Pulmonary artery endothelial cell (primary cell): ENCODE data around the gene HSF4. TPM values are rescaled to one million over a fixed set of nuclear protein-coding genes. Genes with fewer than 3 reads are reported as not detected.

ENCODE experiments used
- DNase-seq: peaks from one replicate; pipeline ENCODE4 v3.0.0-alpha.2; 2011; ENCODE audit warnings: low read depth, low spot score
- total RNA-seq: library from RNA; depleted of rRNA; stranded (reverse); fragments of >200 nt; gene quantifications from 2 replicates; pipeline ENCODE4 v1.2.3, GENCODE V29; 2014

HSF4 gene
- total RNA-seq, 1 donor from 2014 or later: 0.13 TPM

GRCh38 chr16:67183627-67184452, 19.3 kb downstream of the HSF4 start, which contains the start of gene MATCAP1:
Gene MATCAP1, minus strand, starts transcription at chr16:67183963. Its CDS starts 3,353 bp downstream, at chr16:67180610.
- DNase-seq: peak; percentile 95

GRCh38 chr16:67184453-67184994, 20.0 kb downstream of the HSF4 start:
- DNase-seq: no peak

GRCh38 chr16:67184995-67185650, 20.6 kb downstream of the HSF4 start:
- DNase-seq: peak; percentile 67

GRCh38 chr16:67185651-67186134, 21.1 kb downstream of the HSF4 start:
- DNase-seq: no peak

- no peak for DNase-seq
Observed at GRCh38 chr16:67186550-67186950, 22.0 kb downstream of the HSF4 start.

DNA sequence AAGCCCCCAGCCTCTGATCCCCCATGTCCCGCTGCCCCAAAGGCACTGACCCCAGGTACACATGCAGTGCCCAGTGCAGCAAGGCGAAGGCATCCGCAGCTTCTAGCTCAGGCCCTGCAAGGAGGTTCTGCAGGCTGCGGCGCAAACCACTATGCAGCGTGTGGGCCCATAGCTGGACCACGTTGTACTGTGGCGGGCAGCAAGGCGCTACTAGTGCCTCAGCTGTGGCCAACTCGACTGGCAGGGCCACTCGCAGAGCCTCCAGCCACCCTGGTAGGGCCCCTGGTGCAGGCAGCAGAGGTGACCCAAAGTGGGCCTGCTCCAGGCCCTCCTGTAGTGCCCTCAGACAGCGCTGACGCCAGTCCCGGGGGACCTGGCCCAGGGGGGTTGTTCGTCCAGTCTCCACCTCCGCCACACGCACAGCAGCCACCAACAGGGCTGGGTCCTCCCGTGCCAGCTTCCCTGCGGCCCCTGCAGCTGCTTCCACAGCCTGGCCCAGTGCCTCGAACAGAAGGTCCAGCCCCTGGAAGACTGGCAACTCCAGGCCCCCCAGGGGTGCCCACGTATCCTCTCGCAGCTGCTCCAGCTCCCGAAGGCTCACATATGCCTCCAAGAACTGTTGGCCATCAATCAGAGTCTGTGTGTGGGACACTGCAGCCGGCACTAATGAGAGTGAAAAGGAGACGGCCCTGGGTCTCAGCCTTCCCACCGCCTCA, 22.8 kb downstream of the HSF4 start:
- no peak for DNase-seq

GRCh38 chr16:67188323-67188722, 23.8 kb downstream of the HSF4 start:
- DNase-seq: no peak

- no peak for DNase-seq
Observed at GRCh38 chr16:67188798-67189197, 24.3 kb downstream of the HSF4 start.

DNA sequence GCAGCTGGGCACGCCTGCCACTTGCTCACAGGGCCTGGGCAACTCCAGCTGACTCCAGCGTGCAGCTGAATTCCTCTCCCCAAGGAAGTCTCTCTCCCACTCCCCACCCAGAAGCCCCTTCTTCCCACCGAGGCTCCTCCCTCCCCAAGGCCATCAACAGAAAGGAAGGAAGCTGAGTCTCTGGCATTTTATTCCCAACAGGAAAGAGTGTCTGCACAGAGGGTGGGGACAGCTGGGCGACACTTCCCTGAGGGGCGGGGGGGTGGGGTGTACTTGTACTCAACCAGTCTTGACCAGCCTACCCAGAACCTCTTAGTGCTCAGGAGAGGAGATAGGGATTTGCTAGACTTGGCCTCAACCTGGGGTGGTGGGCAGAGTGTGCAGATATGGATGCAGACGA, 25.5 kb downstream of the HSF4 start, which contains the start of gene EXOC3L1:
Gene EXOC3L1 (minus strand): TSS at position 96 of the 400 bp plus-strand sequence. CDS start 460 bp downstream, outside the sequence.
- no peak for DNase-seq

DNA sequence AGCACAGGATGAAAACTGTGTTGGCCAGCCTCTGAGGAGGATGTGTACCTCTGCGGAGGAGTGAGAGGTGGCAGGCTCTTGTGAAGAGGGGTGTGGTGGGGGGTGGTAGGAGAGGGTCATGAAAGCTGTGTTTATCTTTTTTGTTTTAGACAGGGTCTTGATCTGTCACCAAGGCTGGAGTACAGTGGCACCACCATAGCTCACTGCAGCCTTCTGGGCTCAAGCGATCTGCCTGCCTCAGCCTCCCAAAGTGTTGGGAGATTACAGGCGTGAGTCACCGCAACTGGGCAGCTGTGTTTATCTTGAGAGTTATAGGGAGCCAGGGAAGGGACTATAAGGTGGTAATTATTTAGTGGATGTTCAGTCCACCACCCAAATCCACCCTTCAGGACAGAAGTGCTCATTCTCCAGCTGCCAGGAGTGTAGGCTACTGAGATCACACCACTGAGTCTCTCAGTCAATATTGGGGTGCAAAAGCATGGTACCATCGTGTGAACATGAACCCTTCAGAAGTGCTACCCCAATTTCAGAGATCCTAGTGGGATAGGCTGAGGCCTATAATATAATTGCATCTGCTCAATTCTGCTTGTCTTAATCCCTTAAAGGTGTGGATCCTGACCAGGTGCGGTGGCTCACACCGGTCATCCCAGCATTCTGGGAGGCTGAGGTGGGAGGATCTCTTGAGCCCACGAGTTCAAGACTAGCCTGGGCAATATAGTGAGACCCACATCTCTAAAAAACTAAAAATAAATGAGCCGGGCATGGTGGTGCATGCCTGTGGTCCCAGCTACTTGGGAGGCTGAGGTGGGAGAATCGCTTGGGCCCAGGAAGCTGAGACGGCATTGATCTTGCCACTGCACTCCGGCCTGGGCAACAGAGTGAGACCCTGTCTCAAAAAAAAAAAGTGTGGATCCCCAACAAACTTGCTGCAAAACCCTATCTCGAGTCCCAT, 26.2 kb downstream of the HSF4 start:
- no peak for DNase-seq

DNA sequence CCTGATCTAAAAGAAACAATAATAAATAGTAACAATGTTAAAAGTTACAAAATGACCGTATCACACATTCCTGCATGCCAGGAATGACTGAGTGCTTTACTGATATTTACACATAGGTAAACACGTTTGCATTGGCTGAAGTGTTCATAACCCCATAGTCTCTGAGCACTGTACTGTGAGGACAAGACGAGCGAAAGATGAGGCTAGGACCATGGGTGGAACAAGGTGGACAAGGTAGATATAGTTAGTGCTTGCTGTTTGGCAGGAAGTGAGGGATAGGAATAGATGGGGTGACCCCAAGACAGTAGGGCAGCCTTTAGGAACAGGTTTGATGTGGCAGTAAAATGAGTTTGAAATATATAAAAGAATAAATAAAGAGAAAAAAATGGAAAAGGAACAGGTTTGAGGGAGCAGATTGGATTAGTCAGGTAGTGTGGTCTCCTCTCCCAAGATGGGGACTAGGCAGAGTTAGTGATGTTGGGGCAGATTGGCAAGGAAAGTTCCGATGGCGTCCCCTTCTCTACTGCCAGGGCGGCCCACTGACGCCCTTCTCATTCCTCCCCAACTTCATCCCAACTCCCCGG, 27.0 kb downstream of the HSF4 start:
- no peak for DNase-seq

DNA sequence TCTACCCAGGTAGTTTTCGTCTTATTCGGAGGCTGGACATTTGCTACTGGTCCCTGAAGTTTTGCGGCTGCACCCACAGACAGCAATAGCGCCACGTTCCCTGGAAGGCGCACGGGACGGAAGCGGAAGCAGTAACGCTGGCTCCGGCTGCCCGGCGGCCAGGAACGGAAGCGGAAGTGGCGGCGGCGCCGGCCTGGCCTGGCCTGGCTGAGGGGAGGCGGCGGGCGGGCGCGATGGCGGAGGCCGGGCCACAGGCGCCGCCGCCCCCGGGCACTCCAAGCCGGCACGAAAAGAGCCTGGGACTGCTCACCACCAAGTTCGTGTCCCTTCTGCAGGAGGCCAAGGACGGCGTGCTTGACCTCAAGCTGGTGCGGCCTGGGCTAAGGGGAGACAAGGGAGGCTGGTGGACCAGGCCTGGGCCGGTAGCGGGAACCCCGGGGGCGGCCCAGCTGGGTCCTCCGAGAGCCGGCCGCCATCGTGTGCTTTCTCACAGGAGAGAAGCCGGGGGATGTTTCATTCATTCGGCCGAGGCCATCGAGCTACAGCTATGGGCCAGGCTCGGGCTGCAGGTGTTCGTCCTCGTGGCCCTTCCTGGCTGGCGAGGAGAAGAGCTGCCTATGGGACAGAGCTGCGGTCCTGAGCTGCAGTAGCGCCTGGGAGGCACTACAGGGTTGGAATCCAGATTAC, 27.6 kb downstream of the HSF4 start, which contains the start of gene E2F4:
Gene E2F4 (plus strand): TSS at position 161 of the 687 bp plus-strand sequence. CDS start 73 bp downstream, at position 234.
- DNase-seq: peak; percentile 77

GRCh38 chr16:67192781-67193361, 28.3 kb downstream of the HSF4 start:
- no peak for DNase-seq

- DNase-seq: no peak
Observed at GRCh38 chr16:67193536-67193935, 29.0 kb downstream of the HSF4 start.

- DNase-seq: no peak
Observed at GRCh38 chr16:67194260-67194659, 29.7 kb downstream of the HSF4 start.

DNA sequence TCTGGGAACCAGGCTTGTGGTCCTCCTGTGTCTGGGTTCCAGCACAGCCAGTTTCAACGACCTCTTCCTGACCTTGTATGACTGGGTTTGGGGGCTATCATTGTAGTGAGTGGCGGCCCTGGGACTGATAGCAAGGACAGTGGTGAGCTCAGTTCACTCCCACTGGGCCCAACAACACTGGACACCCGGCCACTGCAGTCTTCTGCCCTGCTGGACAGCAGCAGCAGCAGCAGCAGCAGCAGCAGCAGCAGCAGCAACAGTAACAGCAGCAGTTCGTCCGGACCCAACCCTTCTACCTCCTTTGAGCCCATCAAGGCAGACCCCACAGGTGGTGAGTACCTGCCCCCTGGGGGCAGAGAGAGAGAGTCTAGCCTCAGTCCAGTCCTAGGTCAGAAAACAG, 31.1 kb downstream of the HSF4 start:
- no peak for DNase-seq

GRCh38 chr16:67196881-67197280, 32.3 kb downstream of the HSF4 start:
- DNase-seq: no peak

DNA sequence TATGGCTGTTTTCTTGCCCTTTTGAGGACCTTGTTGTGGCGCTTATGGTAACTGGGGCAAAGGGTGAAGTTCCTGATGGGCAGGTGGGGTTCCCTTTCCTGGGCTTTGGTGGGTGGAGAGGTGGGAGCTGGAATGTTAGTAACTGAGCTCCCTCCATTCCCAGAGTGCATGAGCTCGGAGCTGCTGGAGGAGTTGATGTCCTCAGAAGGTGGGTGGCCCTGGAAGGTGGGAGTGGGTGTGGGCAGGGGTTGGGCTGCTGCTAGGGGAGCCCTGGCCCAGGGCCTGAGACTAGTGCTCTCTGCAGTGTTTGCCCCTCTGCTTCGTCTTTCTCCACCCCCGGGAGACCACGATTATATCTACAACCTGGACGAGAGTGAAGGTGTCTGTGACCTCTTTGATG, 33.2 kb downstream of the HSF4 start:
- no peak for DNase-seq

GRCh38 chr16:67198238-67198734, 33.7 kb downstream of the HSF4 start:
- no peak for DNase-seq
